Endothelial cell (in vitro differentiated cells): ENCODE data around the gene GPR107. TPM values are rescaled to one million over a fixed set of nuclear protein-coding genes. Genes with fewer than 3 reads are reported as not detected.

ENCODE experiments used
- DNase-seq: peaks from one replicate; pipeline ENCODE4 v3.0.0; 2021; ENCODE audit warnings: low spot score
- H3K27ac Mint-ChIP-seq: one replicate; pipeline ENCODE4 v1.8.0; 2021; ENCODE audit warnings: mixed read lengths, inconsistent platforms; ENCODE audit not compliant: unreplicated experiment
- H3K27me3 Mint-ChIP-seq: one replicate; pipeline ENCODE4 v1.8.0; 2021; ENCODE audit warnings: mild to moderate bottlenecking, moderate library complexity, mixed read lengths, inconsistent platforms; ENCODE audit not compliant: unreplicated experiment
- H3K36me3 Mint-ChIP-seq: one replicate; pipeline ENCODE4 v1.8.0; 2021; ENCODE audit warnings: mild to moderate bottlenecking, low read depth, mixed read lengths, inconsistent platforms; ENCODE audit not compliant: unreplicated experiment
- H3K4me1 Mint-ChIP-seq: one replicate; pipeline ENCODE4 v1.8.0; 2021; ENCODE audit warnings: mild to moderate bottlenecking, mixed read lengths, inconsistent platforms; ENCODE audit not compliant: unreplicated experiment
- H3K4me3 Mint-ChIP-seq: one replicate; pipeline ENCODE4 v1.8.0; 2021; ENCODE audit warnings: mild to moderate bottlenecking, mixed read lengths, inconsistent platforms; ENCODE audit not compliant: unreplicated experiment
- H3K9me3 Mint-ChIP-seq: one replicate; pipeline ENCODE4 v1.8.0; 2021; ENCODE audit warnings: mixed read lengths, inconsistent platforms; ENCODE audit not compliant: unreplicated experiment
- total RNA-seq: library from RNA; stranded (reverse); fragmentation: NEBNext Ultra II Directional; extraction: Animal tissue kit (Norgen Biotek cat#: 25700); gene quantifications from one replicate; pipeline ENCODE4 v1.2.1, GENCODE V29; 2021; ENCODE audit not compliant: unreplicated experiment
- TF ChIP-seq, protein P1 (sequence below): fragments of 200-600 bp; sonication (generic); IDR thresholded peaks from one replicate; pipeline ENCODE4 v1.5.0; 2021; ENCODE audit warnings: antibody characterized with exemption; ENCODE audit not compliant: unreplicated experiment

Gene GPR107
- total RNA-seq, 1 donor from 2014 or later = 63.5 TPM

DNA sequence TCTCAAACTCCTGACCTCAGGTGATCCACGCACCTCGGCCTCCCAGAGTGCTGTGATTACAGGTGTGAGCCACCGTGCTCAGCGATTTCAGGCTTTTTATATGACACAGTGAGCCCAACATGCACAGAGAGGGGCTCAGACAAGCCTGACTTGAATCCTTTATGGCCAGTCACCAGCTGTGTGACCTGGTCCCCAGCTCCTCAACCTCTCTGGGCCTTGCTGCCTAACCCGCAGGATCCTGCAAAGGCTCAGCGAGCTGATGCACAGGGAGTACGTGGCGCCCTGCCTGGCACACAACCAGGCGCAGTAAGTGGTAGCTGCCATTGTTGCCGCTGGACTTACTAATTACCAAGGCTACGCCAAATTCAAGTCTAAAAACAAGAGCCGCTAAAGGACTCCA, 101.9 kb downstream of the GPR107 start:
- Mint-ChIP-seq H3K36me3 (no peaks in the 10 kb centered on the region), H3K27ac (no peak overlapping the region), H3K9me3 (no peaks in the 10 kb centered on the region), H3K27me3 (peaks cover 5% of the 10 kb centered on the region), H3K4me1 (no peaks in the 10 kb centered on the region), H3K4me3 (no peak overlapping the region)
- DNase-seq = no peak
- TF ChIP-seq, protein P1, sequence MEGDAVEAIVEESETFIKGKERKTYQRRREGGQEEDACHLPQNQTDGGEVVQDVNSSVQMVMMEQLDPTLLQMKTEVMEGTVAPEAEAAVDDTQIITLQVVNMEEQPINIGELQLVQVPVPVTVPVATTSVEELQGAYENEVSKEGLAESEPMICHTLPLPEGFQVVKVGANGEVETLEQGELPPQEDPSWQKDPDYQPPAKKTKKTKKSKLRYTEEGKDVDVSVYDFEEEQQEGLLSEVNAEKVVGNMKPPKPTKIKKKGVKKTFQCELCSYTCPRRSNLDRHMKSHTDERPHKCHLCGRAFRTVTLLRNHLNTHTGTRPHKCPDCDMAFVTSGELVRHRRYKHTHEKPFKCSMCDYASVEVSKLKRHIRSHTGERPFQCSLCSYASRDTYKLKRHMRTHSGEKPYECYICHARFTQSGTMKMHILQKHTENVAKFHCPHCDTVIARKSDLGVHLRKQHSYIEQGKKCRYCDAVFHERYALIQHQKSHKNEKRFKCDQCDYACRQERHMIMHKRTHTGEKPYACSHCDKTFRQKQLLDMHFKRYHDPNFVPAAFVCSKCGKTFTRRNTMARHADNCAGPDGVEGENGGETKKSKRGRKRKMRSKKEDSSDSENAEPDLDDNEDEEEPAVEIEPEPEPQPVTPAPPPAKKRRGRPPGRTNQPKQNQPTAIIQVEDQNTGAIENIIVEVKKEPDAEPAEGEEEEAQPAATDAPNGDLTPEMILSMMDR = no peak

DNA sequence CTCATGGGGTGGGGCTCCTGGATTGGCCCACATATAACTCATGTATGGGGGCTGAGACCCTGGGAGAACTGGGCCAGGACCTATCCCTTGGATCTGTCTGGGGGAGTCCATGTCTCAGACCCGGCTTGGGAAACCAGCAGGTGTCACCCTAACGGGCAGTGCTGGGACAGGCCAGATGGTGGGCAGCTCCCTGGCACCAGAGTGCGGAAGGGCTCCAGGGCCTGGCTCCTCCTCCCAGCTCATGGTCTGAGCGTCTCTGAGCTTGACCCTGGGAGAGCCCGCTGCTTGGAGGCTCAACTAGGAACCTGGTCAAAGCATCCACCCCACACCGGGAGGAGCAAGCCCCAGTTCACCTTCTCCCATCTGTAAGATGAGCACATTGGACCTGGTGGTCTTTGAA, 103.0 kb downstream of the GPR107 start:
- Mint-ChIP-seq H3K9me3 (no peaks in the 10 kb centered on the region), H3K36me3 (no peaks in the 10 kb centered on the region), H3K4me3 (no peak overlapping the region), H3K27ac (no peak overlapping the region), H3K4me1 (no peaks in the 10 kb centered on the region), H3K27me3 (peaks cover 3% of the 10 kb centered on the region)
- TF ChIP-seq, protein P1 = no peak
- DNase-seq = no peak

DNA sequence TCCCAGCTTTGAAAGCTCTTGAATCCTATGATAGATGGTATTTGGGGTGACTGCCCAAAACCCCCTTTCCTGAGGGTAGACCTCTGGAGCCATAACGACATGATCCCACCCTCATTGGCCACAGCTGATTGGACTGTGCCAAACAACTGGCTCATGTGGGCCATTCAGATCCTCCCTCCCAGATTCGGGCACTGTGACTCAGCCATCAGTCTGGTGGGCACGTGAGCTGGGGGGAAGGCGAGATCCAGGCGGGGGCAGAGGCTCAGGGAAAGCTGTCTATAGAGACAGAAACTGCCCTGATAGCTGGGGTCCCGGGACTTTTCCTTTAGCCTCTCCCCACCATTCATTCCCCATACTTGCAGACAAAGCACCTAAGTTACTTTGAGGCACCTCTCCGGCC, 103.4 kb downstream of the GPR107 start:
- Mint-ChIP-seq H3K4me1 (no peaks in the 10 kb centered on the region), H3K27me3 (peaks cover 3% of the 10 kb centered on the region), H3K9me3 (no peaks in the 10 kb centered on the region), H3K27ac (no peak overlapping the region), H3K36me3 (no peaks in the 10 kb centered on the region), H3K4me3 (no peak overlapping the region)
- TF ChIP-seq, protein P1 = no peak
- no peak for DNase-seq

DNA sequence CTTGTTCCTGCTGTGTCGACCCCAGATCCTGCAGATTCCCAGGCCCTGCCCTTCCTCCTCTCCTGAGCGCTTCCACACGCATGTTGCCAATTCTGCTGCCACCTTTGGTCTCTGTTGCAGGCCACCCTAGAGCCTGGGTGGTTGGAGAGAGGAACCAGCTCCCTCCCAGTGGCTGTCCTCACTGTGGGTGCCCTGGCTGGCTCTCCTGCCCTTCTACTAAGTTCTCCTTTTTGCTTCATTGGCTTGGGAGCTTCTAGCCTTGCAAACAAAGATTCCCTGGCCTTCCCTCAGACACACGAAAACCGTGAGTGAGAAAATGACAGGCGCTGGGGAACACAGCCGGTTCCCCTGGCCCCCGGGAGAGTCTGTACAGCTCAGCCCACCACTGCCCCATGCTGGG, 104.3 kb downstream of the GPR107 start:
- H3K27me3 Mint-ChIP-seq = peaks cover 3% of the 10 kb centered on the region
- no peaks in the 10 kb centered on the region for H3K4me1 Mint-ChIP-seq
- no peaks in the 10 kb centered on the region for H3K9me3 Mint-ChIP-seq
- H3K4me3 Mint-ChIP-seq = no peak overlapping the region
- H3K27ac Mint-ChIP-seq = no peak overlapping the region
- TF ChIP-seq, protein P1 = no peak
- no peak for DNase-seq
- no peaks in the 10 kb centered on the region for H3K36me3 Mint-ChIP-seq

DNA sequence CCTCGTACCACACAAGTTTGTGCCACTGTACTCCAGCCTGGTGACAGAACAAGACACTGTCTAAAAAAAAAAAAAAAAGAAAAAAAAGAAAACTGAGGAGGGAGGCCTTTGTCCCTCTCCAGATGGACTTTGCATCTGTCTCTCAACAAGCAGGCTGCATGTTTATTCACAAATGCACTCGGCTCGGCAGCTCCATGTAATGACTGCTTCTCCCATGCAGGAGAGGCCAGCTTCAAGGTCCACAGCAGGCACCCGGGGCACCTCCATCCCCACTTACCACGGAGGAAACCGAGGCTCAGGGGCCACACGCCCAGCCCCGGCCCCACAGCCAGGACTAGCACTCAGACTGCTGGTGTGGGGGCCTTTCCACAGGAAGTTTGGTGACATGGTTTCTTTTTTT, 105.4 kb downstream of the GPR107 start:
- Mint-ChIP-seq H3K9me3 (no peaks in the 10 kb centered on the region), H3K4me3 (no peak overlapping the region), H3K27ac (no peak overlapping the region), H3K27me3 (peaks cover 3% of the 10 kb centered on the region), H3K36me3 (no peaks in the 10 kb centered on the region), H3K4me1 (no peaks in the 10 kb centered on the region)
- TF ChIP-seq, protein P1 = no peak
- no peak for DNase-seq
